Measurements from ENCODE around the gene LRRC43.

- TF ChIP-seq, protein P1, sequence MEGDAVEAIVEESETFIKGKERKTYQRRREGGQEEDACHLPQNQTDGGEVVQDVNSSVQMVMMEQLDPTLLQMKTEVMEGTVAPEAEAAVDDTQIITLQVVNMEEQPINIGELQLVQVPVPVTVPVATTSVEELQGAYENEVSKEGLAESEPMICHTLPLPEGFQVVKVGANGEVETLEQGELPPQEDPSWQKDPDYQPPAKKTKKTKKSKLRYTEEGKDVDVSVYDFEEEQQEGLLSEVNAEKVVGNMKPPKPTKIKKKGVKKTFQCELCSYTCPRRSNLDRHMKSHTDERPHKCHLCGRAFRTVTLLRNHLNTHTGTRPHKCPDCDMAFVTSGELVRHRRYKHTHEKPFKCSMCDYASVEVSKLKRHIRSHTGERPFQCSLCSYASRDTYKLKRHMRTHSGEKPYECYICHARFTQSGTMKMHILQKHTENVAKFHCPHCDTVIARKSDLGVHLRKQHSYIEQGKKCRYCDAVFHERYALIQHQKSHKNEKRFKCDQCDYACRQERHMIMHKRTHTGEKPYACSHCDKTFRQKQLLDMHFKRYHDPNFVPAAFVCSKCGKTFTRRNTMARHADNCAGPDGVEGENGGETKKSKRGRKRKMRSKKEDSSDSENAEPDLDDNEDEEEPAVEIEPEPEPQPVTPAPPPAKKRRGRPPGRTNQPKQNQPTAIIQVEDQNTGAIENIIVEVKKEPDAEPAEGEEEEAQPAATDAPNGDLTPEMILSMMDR (conservative IDR thresholded peaks at IDR 0.05) = no peak
- TF ChIP-seq ZFX (IDR thresholded peaks at IDR 0.05) = no peak
These were observed 25.3 kb downstream of the LRRC43 start for GRCh38 chr12:122208073-122208820.
